Stimulated activated CD8-positive, alpha-beta memory T cell treated with anti-CD3 and anti-CD28 coated beads, Interleukin-12 subunit alpha, Interleukin-12 subunit beta, amount 100 ng/mL, for 24 hours (primary cell): ENCODE results near the gene GAB1.

Experiments
- DNase-seq: peaks from one replicate; pipeline ENCODE4 v3.0.0-alpha.2; 2020; ENCODE audit errors: extremely low read depth

Gene GAB1

GRCh38 chr4:143417679-143418403, 81.2 kb downstream of the GAB1 start:
- no peak for DNase-seq

GRCh38 chr4:143420227-143420626, 83.6 kb downstream of the GAB1 start:
- DNase-seq: no peak

DNA sequence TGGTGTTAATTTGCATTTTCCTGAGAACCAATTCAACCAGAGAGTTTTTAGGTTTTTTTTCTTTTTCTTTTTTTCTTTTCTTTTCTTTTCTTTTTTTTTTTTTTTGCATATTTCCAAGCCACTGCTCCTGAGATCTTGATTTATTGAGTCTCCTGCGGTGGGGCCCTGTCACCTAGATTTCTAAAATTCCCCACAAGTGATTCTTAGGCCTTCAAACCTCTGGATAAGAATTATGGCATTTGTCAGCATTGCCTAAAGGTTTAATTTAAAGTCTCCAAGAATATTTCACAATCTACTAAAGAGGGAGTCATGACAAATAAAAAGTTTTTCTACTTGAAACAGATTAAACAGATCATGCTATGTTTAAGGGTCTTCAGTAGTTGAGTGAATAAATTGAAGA, 84.9 kb downstream of the GAB1 start:
- no peak for DNase-seq

DNA sequence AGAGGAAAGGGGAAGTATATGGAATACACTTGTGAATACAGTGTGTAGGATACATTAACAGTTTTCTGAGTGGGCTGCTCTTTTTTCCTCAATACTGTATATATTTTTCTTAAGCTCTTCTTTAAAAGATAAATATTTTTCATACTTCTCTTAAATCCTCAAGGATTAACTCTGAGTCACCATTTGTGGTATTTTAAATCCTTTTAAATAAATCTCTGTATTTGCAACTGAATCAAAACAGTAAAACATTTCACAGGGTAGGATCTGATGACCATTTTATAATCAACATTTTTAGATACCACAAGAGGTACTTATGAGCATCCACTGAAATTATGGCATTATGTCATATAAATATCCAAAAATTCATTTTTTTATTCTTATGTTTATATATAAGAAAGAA, 87.6 kb downstream of the GAB1 start:
- DNase-seq: no peak

DNA sequence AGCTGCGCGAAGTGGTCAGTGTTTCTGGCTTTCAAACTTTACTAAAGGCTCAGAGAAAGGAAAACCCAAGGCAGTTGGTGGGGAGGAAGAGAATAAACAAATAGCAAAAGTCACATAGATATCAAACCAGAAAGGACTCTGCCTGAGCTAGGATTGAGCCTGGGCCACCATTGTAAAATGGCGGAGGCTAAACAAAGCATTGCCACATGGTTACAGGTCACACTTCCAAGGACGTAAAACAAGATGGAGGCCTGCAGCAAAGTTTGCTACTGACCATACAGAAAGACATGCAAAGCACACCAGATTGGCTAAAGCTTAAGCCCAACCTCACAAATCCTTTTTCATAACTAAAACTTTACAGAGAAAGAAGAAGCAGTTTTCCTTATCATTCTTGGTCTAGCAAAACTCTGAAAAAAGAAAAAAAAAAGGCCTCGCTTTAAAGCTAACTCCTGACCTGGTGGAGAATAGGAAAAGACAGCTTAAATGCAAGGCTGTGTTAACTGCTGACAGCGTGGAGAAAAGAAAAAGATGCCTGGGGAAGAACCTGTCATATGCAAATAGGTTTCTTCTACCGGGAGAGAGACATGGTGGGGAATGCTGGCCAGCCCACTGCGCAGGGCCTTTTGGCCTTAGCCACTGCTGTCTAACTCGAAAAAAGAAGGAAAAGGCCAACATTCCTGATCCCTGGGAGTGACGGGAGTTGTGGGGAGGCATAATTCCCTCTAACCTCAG, 95.0 kb downstream of the GAB1 start:
- no peak for DNase-seq

DNA sequence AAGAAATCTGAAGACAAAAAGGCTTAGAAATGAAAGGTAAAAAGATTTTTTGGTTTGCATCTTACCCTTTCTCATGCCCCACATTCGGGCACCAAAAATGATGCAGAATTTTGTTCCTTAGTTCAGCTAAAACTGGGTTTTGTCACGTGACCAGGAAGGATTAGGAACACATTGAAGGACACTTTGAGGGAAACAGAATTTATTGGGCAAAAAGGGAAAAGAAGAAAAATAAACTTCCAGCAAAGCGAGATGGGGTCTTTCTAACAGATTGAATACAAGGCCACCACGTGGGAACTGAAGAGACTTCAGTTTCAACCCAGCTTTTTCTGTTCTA, 95.5 kb downstream of the GAB1 start:
- no peak for DNase-seq

GRCh38 chr4:143433231-143433630, 96.6 kb downstream of the GAB1 start:
- DNase-seq: no peak

DNA sequence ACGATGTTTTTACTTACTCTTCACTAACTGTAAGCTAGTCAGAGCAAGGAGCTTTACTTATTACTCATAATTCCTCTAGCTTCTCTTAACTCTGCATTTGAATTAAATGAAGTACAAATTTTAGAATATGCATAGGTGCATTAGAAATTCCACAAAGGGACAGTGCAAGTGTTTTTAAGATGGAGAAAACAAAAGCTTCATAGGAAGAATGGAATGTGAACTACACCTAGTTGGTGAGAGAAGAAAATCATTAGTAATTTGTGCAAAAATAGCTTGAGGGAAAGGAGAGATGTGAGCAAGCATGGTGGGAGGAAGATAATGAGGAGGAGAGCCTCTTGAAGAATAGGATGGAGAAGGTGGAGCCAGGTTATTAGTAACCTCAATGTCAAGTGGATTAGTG, 99.3 kb downstream of the GAB1 start:
- no peak for DNase-seq

DNA sequence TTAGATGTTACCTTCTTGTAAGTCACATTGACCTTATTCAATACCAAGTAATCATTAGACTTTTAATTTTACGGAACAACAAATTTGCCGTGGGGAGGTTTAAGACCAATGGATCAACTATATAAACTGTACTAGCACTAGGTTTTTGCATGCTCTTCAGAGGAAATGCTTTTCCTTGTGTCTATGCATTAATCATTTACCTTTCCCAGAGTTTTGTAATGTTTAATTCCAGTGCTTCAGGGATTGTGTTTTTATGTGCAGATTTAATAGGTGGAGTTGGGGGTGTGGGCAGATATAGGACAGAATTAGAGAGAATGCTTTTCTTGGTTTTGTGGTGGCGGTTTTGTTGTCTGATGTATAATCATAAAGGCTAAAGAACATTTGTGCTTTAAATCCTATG, 100.8 kb downstream of the GAB1 start:
- no peak for DNase-seq

DNA sequence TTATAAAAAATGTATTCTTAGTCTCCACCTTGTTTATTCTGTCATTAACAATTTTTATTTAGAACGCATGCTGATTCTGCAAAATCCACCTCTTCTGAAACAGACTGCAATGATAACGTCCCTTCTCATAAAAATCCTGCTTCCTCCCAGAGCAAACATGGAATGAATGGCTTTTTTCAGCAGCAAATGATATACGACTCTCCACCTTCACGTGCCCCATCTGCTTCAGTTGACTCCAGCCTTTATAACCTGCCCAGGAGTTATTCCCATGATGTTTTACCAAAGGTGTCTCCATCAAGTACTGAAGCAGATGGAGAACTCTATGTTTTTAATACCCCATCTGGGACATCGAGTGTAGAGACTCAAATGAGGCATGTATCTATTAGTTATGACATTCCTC, 101.3 kb downstream of the GAB1 start:
- no peak for DNase-seq

DNA sequence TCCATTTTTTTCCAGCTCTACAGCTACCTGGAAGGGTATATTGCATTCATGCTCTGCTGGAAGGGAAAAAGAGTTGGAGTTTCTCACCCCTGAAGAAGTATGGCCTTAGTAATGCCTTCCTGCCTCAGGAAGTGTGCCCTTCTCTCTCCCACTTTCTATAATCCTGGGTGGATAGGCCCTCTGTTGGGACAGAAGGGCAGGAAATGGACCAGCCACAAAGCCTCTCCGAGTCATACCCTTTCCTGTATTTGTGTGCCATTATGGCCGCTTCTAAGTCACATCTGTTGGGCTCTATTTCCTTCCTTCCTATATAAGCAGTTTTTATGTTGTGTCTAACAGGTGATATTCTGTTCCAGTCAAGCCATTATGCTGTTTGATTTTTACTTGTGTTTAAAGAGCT, 102.0 kb downstream of the GAB1 start:
- DNase-seq: no peak

- DNase-seq: no peak
Observed at GRCh38 chr4:143441109-143441508, 104.4 kb downstream of the GAB1 start.

- no peak for DNase-seq
Observed at GRCh38 chr4:143441678-143442077, 105.0 kb downstream of the GAB1 start.

DNA sequence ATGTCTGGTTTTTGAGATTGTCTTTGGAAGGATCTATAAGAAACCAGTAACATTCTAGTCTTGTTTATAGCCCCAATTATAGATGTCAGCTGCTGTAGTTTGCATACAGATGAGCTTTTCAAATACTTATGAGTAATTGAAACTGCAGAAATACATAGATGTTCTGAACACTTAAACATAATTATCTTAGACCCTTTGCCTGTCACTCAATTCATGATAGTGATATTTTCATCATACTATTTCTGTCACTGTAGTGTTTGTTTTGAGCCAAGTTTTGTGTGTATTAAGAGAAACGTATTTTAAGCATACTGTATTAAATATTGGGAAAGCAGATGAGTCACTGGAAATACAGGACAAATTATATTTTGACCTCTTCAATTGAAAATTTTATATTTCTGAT, 107.1 kb downstream of the GAB1 start:
- no peak for DNase-seq

DNA sequence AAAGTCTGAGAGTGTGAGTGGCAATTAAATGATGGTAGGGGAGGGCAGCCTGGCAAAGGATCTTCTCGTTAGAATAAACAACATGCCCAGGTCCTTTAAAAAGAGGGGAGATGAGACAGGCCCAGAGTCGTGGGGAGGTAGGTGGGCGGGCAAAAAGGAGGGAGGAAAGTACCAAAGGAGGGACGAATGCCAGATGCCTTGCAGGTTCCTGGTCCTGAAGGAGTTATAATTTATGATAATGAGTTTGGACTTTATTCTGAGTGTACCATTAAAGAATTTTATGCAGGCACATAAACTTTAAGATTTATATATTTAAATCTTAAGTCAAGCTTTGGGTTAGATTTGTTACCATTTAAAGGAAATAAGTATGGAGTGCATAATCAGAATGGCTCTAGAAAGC, 114.5 kb downstream of the GAB1 start:
- DNase-seq: no peak

DNA sequence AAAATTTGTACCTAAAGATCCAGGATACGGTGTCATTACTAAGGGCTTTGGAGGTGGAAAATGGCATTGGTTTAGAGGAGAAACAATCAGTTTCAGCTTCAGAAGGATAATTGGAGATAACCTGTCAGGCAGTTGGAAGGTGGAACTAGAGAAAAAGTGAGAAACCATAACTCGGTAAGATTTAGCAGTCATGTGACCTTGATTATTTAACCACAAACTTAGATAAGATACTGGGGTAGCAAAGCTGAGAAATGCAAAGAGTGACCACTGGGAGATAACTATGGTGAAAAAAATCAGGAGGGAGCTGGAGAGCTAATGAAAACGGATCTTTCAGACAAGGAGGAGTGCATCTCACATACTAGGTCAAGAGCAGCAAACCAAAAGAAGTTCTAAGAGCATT, 118.5 kb downstream of the GAB1 start:
- DNase-seq: no peak

- no peak for DNase-seq
Observed at GRCh38 chr4:143458966-143459365, 122.3 kb downstream of the GAB1 start.

DNA sequence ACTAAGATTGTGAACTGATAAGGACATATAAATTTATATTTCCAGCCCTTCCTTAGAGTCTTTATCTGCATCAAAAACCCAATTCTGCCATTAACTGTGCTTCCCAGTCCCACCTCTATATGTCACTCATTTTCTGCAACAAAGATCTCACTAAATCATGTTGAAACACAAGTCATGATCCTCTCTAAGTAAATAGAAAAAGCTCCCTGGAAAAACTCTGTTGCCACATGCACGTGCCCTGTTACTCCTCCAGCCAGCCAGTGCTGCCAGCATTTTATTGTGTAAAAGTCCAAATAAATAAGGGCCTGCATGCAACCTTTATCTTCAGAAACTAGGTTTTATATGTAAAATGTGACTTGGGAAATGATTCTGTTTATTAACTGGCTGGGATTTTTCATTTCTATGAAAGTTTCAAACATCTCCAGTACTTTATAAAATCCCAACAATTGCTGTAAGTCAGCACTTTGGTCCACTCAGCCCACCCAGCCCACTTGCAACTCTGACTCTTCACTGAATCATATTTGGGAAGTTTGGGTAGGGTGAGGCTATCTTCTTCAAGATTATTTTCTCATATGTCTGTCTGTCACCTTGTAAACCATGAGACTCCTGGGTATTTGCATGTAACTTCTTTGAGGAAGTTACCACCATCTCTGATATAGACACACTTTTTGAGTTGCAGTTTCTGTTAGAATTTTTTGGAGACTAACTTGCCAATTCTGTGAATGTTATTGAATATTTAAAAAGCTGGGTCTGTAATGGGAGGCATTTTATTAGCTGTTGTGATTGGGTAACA, 136.9 kb downstream of the GAB1 start:
- no peak for DNase-seq

GRCh38 chr4:143477487-143477886, 140.8 kb downstream of the GAB1 start:
- DNase-seq: no peak

- DNase-seq: no peak
Observed at GRCh38 chr4:143481361-143481760, 144.7 kb downstream of the GAB1 start.

DNA sequence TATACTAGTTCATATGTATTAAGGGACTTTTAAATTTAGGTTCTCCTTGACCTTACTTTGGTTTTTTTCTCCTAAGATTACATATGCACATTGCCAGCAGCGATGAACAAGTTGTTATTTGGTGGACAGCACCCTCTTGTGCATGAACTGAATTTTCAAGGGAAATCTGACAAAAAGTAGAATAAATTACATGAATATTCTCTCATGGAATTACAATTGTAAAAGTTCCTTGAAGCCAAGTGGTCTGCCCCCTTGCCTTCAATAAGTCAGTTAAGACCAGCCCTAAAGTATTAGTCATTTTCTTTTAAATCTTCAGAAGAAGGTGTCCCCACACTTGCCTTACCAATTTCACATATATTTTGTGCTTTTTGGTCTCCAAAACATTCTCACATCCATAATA, 146.2 kb downstream of the GAB1 start:
- no peak for DNase-seq

DNA sequence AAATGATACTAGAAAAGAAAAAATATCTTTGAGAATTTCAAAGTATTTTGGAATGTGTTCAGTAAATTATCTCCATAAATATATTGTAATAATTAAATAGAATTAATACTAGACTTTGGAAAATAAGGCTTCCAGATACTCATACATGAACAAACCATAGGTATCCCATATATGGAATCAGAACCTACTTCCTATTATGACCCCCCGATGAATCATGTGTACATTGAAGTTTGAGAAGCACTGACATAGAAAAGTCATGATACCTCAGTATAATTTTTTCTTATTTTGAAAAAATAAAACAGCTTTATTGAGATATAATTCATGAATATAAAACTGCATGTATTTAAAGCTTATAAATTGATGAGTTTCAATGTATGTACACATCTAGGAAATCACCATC, 149.6 kb downstream of the GAB1 start:
- DNase-seq: no peak

- no peak for DNase-seq
Observed at GRCh38 chr4:143488687-143489086, 152.0 kb downstream of the GAB1 start.
